NB4 (cell line): Measurements from ENCODE around the gene RAD51B.
"Not testable (repeated sequence)": the region's sequence is repeated elsewhere in the genome, so short reads cannot be mapped to it uniquely, and the experiment has no call there.

Source experiments
- DNase-seq: peaks from one replicate; pipeline ENCODE4 v3.0.0; 2010; ENCODE audit warnings: low read depth
- H3K4me3 ChIP-seq: one replicate; pipeline ENCODE4 v1.5.1; 2011; ENCODE audit warnings: mild to moderate bottlenecking, low read depth, low read length, moderate library complexity
- CTCF ChIP-seq: IDR thresholded peaks from one replicate; pipeline ENCODE4 v1.5.1; 2012; ENCODE audit warnings: low read depth, low read length
- MYC ChIP-seq: IDR thresholded peaks from 2 replicates; pipeline ENCODE4 v1.6.1; 2011; ENCODE audit warnings: low read depth, low read length
- POLR2A ChIP-seq: IDR thresholded peaks from 2 replicates; pipeline ENCODE4 v1.6.1; 2011; ENCODE audit warnings: mild to moderate bottlenecking; ENCODE audit not compliant: insufficient read length; ENCODE audit errors: extremely low read depth
- TF ChIP-seq, protein P1 (sequence below): IDR thresholded peaks from 2 replicates; pipeline ENCODE4 v1.6.1; 2011; ENCODE audit warnings: low read depth, low read length

The RAD51B gene

GRCh38 chr14:68113343-68113930 lies 293.9 kb downstream of the RAD51B start:
- TF ChIP-seq POLR2A: no peak
- TF ChIP-seq, protein P1, sequence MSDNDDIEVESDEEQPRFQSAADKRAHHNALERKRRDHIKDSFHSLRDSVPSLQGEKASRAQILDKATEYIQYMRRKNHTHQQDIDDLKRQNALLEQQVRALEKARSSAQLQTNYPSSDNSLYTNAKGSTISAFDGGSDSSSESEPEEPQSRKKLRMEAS: no peak
- no peak for TF ChIP-seq CTCF
- TF ChIP-seq MYC: no peak
- no peak overlapping the region for H3K4me3 ChIP-seq
- DNase-seq: no peak

GRCh38 chr14:68115952-68116351 lies 296.4 kb downstream of the RAD51B start:
- H3K4me3 ChIP-seq, DNase-seq: not testable (repeated sequence)

GRCh38 chr14:68122651-68123050 lies 303.1 kb downstream of the RAD51B start:
- H3K4me3 ChIP-seq: no peak overlapping the region
- TF ChIP-seq MYC: no peak
- no peak for TF ChIP-seq CTCF
- no peak for TF ChIP-seq POLR2A
- TF ChIP-seq, protein P1: no peak

GRCh38 chr14:68124050-68124449 lies 304.5 kb downstream of the RAD51B start:
- no peak for DNase-seq
- no peak overlapping the region for H3K4me3 ChIP-seq
- TF ChIP-seq, protein P1: no peak
- TF ChIP-seq CTCF: no peak
- TF ChIP-seq MYC: no peak
- TF ChIP-seq POLR2A: no peak

More at GRCh38 chr14:68122651-68123050, 303.1 kb downstream of the RAD51B start:
- no peak for DNase-seq

GRCh38 chr14:68124979-68125731 lies 305.6 kb downstream of the RAD51B start:
- no peak overlapping the region for H3K4me3 ChIP-seq
- no peak for DNase-seq
- TF ChIP-seq CTCF: no peak
- TF ChIP-seq, protein P1: no peak

DNA sequence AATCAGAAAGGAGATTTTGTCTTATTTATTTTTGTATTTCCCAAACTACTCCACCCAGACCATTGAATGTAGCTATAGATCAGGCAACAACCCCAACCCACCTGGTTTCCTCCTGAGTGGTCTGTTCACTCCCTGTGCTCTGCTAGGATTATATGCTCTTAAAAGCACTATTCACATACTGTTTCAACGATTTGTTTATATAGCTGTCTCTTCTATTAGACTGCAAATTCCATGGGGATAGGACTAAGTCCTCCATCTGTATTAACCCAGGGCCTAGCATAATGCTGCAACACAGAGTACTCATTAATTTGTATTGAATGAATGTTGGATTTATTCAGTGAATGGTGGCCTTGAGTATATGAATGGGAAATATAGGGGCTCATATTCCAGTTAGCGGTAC lies 307.6 kb downstream of the RAD51B start:
- H3K4me3 ChIP-seq: no peak overlapping the region
- DNase-seq: no peak
- TF ChIP-seq CTCF: no peak
- TF ChIP-seq MYC: no peak
- no peak for TF ChIP-seq POLR2A
- TF ChIP-seq, protein P1: no peak
